Right cardiac atrium (tissue), 5 donors: Measurements from ENCODE around the gene PPP4R3C. TPM values are rescaled to one million over a fixed set of nuclear protein-coding genes. Genes with fewer than 3 reads are reported as not detected.
A peak's percentile ranks its signal among the peaks of the same experiment; 100 is the strongest.
"Not testable (repeated sequence)": the region's sequence is repeated elsewhere in the genome, so short reads cannot be mapped to it uniquely, and the experiment has no call there.

Experiments
- ATAC-seq, 2 donors: fragments of 200-7000 bp; cut with Tn5 transposase; one replicate each; pipeline versions ENCODE4 v1.8.0 to v1.9.1; 2020; ENCODE audit warnings: moderate library complexity in 2 of 2, mild to moderate bottlenecking in 1 of 2
- DNase-seq, 3 donors: peaks; one replicate each; pipeline ENCODE4 v3.0.0-alpha.2; 2020
- H3K27ac ChIP-seq: one replicate; pipeline ENCODE4 v1.5.1; 2013; ENCODE audit warnings: mild to moderate bottlenecking, low read length, control low read depth, moderate library complexity
- H3K27me3 ChIP-seq: one replicate; pipeline ENCODE4 v1.6.1; 2013; ENCODE audit not compliant: control insufficient read depth, insufficient read depth
- H3K4me1 ChIP-seq: one replicate; pipeline ENCODE4 v1.6.1; 2013; ENCODE audit warnings: low read length; ENCODE audit not compliant: control insufficient read depth, insufficient read depth
- H3K4me3 ChIP-seq: one replicate; pipeline ENCODE4 v1.5.1; 2013; ENCODE audit warnings: low read length, control low read depth
- H3K9me3 ChIP-seq: one replicate; pipeline ENCODE4 v1.6.1; 2013; ENCODE audit warnings: low read length; ENCODE audit not compliant: control insufficient read depth
- WGBS: extraction: QIAGEN DNeasy Blood & Tissue Kit; methylation state at CpG from one replicate; pipeline ENCODE4 v1.1.7; 2013; 5-methylcytosine and 5-hydroxymethylcytosine counted together
- intact Hi-C, 4 donors: fragments of 100-400 bp; cut with DNase I; formaldehyde crosslinking; loops; one replicate each; pipeline versions ENCODE4 v1.11.0 to v1.14.0; 2022 to 2023
- long read RNA-seq, 4 donors: library from polyadenylated mRNA; unstranded; transcript quantifications; one replicate each; pipeline ENCODE4 v2.0.0, GENCODE V29; 2020 to 2021
- polyA plus RNA-seq: library from polyadenylated mRNA; stranded (reverse); fragments of 200-250 nt; gene quantifications from one replicate; pipeline ENCODE4 v1.2.3, GENCODE V29; 2013
- total RNA-seq, 4 donors: library from RNA; stranded (reverse); fragmentation: NEBNext Ultra II Directional; extraction: Animal tissue kit (Norgen Biotek cat#: 25700); gene quantifications; one replicate each; pipeline ENCODE4 v1.2.1, GENCODE V29; 2021
- donor health status: healthy with polysubstance abuse.
- donor health status: DM: no; HTN: yes; CAD: no.
- donor health status: DM: no; HTN: no; CAD: no.
- donor health status: DM: no; HTN: yes; CAD: no; lungs with severe emphysema.
- donor health status: DM: yes; HTN: yes; CAD: no.

The PPP4R3C gene
- total RNA-seq: not detected
- not detected for polyA plus RNA-seq
- long read RNA-seq, donor 1: 0 reads
- long read RNA-seq, donor 2: 0 reads
- long read RNA-seq, donor 3: 0 reads
- long read RNA-seq, donor 4: 0 reads

- intact Hi-C loops: no loop called here
- no peak within 1 kb of the TSS for H3K27ac ChIP-seq
- H3K27me3 ChIP-seq: no peaks in the 10 kb centered on the region
- DNase-seq (no peak), ATAC-seq (no peak)
- H3K9me3 ChIP-seq: no peaks in the 10 kb centered on the region
- no peak within 1 kb of the TSS for H3K4me3 ChIP-seq
- WGBS: 94% methylated on average over 14 of the region's 14 CpGs
- no peaks in the 10 kb centered on the region for H3K4me1 ChIP-seq
Measured at GRCh38 chrX:27463187-27463586, at the start of gene PPP4R3C. Gene PPP4R3C (minus strand): TSS chrX:27463341. CDS start chrX:27463296, 45 bp downstream.

GRCh38 chrX:27491397-27491796 is 28.3 kb upstream of the PPP4R3C start:
- Histone ChIP-seq H3K4me3 (no peak overlapping the region), H3K27ac (no peak overlapping the region), H3K27me3 (no peaks in the 10 kb centered on the region), H3K9me3 (no peaks in the 10 kb centered on the region), H3K4me1 (no peaks in the 10 kb centered on the region)
- DNase-seq (no peak), ATAC-seq (no peak)
- intact Hi-C loops: no loop called here
- WGBS: 84% methylated on average over 4 of the region's 4 CpGs

DNA sequence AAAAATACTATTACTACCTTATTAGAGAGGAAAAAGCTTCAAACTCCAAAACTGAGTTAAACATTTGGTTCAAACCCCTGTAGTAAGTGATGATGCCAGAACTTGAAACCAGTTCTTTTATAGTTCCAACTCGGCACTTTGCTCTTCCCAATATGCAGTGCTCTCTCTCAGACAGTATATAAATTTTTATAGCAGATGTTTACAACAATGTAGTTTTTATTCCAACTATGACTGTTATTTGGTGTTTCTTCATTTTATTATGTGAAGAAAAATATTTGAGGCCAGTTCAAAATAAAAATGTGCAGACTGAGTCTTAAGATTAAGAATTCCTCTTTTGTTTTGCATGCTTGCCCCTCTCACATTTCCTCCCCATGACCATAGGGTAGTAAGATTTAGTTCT is 2.9 kb upstream of the PPP4R3C start:
- H3K9me3 ChIP-seq: no peaks in the 10 kb centered on the region
- no peak for DNase-seq
- no peak overlapping the region for H3K27ac ChIP-seq
- H3K27me3 ChIP-seq: no peaks in the 10 kb centered on the region
- WGBS: 52% methylated on average over 1 of the region's 1 CpG
- ATAC-seq: no peak
- H3K4me3 ChIP-seq: no peak overlapping the region
- H3K4me1 ChIP-seq: no peaks in the 10 kb centered on the region
- intact Hi-C loops: no loop called here

- no peak overlapping the region for H3K4me3 ChIP-seq
- DNase-seq: no peak
- no peak overlapping the region for H3K27ac ChIP-seq
- ATAC-seq: no peak
- H3K9me3 ChIP-seq: no peaks in the 10 kb centered on the region
- no peaks in the 10 kb centered on the region for H3K27me3 ChIP-seq
- H3K4me1 ChIP-seq: no peaks in the 10 kb centered on the region
- intact Hi-C loops: no loop called here
Measured at GRCh38 chrX:27465036-27465435, 1.9 kb upstream of the PPP4R3C start.

GRCh38 chrX:27459129-27459528 is 4.0 kb downstream of the PPP4R3C start:
- ATAC-seq, H3K4me3 ChIP-seq, H3K27ac ChIP-seq, H3K4me1 ChIP-seq, DNase-seq, intact Hi-C loops, H3K27me3 ChIP-seq, H3K9me3 ChIP-seq: not testable (repeated sequence)
- WGBS: 71% methylated on average over 5 of the region's 5 CpGs

DNA sequence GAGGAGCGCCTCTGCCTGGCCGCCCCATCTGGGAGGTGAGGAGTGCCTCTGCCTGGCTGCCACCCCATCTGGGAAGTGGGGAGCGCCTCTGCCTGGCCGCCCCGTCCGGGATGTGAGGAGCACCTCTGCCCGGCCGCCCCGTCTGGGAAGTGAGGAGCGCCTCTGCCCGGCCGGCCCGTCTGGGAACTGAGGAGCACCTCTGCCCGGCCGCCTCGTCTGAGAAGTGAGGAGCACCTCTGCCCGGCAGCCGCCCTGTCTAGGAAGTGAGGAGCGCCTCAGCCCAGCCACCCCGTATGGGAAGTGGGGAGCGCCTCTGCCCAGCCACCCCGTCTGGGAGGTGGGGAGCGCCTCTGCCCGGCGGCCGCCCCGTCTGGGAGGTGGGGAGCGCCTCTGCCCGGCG is 4.6 kb downstream of the PPP4R3C start:
- 96% methylated on average over 30 of the region's 30 CpGs for WGBS
- H3K4me3 ChIP-seq, H3K27ac ChIP-seq, H3K4me1 ChIP-seq, ATAC-seq, H3K9me3 ChIP-seq, H3K27me3 ChIP-seq, intact Hi-C loops: not testable (repeated sequence)
- peak in 1 of 3 donors; percentile 47 for DNase-seq

- no peak overlapping the region for H3K27ac ChIP-seq
- no peaks in the 10 kb centered on the region for H3K27me3 ChIP-seq
- no peaks in the 10 kb centered on the region for H3K9me3 ChIP-seq
- intact Hi-C loops: no loop called here
- H3K4me3 ChIP-seq: no peak overlapping the region
- H3K4me1 ChIP-seq: no peaks in the 10 kb centered on the region
- ATAC-seq (no peak), DNase-seq (no peak)
Measured at GRCh38 chrX:27451324-27451723, 11.8 kb downstream of the PPP4R3C start.

GRCh38 chrX:27446423-27446822 is 16.7 kb downstream of the PPP4R3C start:
- intact Hi-C loops: no loop called here
- ATAC-seq: no peak
- DNase-seq: no peak
- H3K9me3 ChIP-seq: no peaks in the 10 kb centered on the region
- WGBS: 71% methylated on average over 1 of the region's 1 CpG
- no peaks in the 10 kb centered on the region for H3K4me1 ChIP-seq
- H3K4me3 ChIP-seq: no peak overlapping the region
- H3K27ac ChIP-seq: no peak overlapping the region
- no peaks in the 10 kb centered on the region for H3K27me3 ChIP-seq

GRCh38 chrX:27445438-27445837 is 17.7 kb downstream of the PPP4R3C start:
- no peak for DNase-seq
- intact Hi-C loops: no loop called here
- Histone ChIP-seq H3K27me3 (no peaks in the 10 kb centered on the region), H3K4me1 (no peaks in the 10 kb centered on the region), H3K27ac (no peak overlapping the region), H3K4me3 (no peak overlapping the region), H3K9me3 (no peaks in the 10 kb centered on the region)
- no peak for ATAC-seq
- whole genome bisulfite sequencing: 88% methylated on average over 2 of the region's 2 CpGs

DNA sequence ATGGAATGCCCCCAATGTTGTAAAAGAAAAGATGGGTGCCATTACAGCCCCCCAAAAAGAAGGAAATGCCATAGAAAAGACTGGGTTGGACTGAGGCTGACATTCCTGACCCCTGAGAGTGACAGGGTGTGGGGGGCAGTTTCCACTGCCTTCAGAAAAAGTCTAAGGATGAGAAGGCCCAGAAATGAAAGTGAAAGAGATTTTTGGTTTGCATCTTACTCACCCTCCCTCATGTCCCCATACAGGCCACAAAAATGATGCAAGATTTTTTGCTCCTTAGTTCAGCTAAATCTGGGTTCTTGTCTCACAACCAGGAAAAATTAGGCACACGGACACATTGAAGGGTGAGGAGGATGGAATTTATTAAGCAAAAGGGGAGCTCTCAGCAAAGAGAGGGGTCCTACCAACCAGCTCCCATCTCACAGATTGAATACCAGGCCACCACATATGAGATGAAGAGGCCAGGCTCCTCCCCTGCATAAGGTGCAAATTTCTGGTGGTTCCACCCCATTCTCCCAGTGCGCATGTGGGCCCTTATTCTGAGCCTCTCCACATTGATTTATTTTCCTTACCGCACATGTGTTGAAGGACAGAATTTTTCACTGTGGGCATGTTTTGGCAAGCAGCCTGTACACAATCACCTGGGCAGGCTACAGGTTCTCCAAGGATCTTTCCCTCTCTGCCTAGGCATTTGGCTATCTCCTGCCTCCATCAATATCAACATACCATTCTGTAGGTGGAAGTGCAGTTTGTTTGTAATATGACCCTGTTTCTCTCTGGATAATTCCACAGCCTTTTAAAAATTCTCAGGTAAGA is 18.8 kb downstream of the PPP4R3C start:
- intact Hi-C loops: no loop called here
- Histone ChIP-seq H3K27me3 (no peaks in the 10 kb centered on the region), H3K4me3 (no peak overlapping the region), H3K9me3 (no peaks in the 10 kb centered on the region), H3K4me1 (no peaks in the 10 kb centered on the region), H3K27ac (no peak overlapping the region)
- no peak for ATAC-seq
- 98% methylated on average over 3 of the region's 3 CpGs for WGBS
- no peak for DNase-seq

DNA sequence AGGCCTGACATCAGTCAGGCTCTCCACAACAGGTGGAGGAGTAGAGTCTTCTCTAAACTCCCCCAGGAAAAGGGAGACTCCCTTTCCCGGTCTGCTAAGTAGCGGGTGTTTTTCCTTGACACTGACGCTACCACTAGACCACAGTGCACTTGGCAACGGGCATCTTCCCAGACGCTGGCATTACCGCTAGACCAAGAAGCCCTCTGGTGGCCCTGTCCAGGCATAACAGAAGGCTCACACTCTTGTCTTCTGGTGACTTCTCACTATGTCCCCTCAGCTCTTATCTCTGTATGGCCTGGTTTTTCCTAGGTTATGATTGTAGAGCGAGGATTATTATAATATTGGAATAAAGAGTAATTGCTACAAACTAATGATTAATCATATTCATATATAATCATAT is 20.7 kb downstream of the PPP4R3C start:
- H3K4me3 ChIP-seq, intact Hi-C loops, H3K4me1 ChIP-seq, H3K9me3 ChIP-seq, H3K27ac ChIP-seq, H3K27me3 ChIP-seq, ATAC-seq, DNase-seq: not testable (repeated sequence)
- 94% methylated on average over 7 of the region's 7 CpGs for WGBS

- DNase-seq (no peak), ATAC-seq (no peak)
- Histone ChIP-seq H3K9me3 (no peaks in the 10 kb centered on the region), H3K27ac (no peak overlapping the region), H3K4me1 (no peaks in the 10 kb centered on the region), H3K27me3 (no peaks in the 10 kb centered on the region), H3K4me3 (no peak overlapping the region)
- WGBS: 48% methylated on average over 2 of the region's 2 CpGs
- intact Hi-C loops: no loop called here
Measured at GRCh38 chrX:27439771-27440170, 23.4 kb downstream of the PPP4R3C start.
